GM18519 (cell line): ENCODE data around the gene FOXL1.

ENCODE experiments used
- ATAC-seq: cut with Tn5 transposase; IDR thresholded peaks from one replicate; pipeline ENCODE4 v1.9.1; 2021; ENCODE audit warnings: mild to moderate bottlenecking, moderate library complexity; ENCODE audit not compliant: unreplicated experiment, low FRiP score

The FOXL1 gene

GRCh38 chr16:86578061-86578599, at the start of gene FOXL1:
FOXL1 (plus strand) TSS chr16:86578549; CDS start chr16:86578724, 175 bp downstream.
- no peak for ATAC-seq

GRCh38 chr16:86529160-86529559, 49.2 kb upstream of the FOXL1 start:
- no peak for ATAC-seq

- no peak for ATAC-seq
Measured at GRCh38 chr16:86530251-86531190, 47.8 kb upstream of the FOXL1 start.

- no peak for ATAC-seq
Measured at GRCh38 chr16:86531191-86531545, 47.2 kb upstream of the FOXL1 start.

GRCh38 chr16:86531641-86532525, 46.5 kb upstream of the FOXL1 start:
- ATAC-seq = no peak

- ATAC-seq = no peak
Measured at GRCh38 chr16:86532526-86532815, 45.9 kb upstream of the FOXL1 start.

- no peak for ATAC-seq
Measured at GRCh38 chr16:86533076-86533475, 45.3 kb upstream of the FOXL1 start.

- no peak for ATAC-seq
Measured at GRCh38 chr16:86533767-86534351, 44.5 kb upstream of the FOXL1 start.

GRCh38 chr16:86534779-86535615, 43.4 kb upstream of the FOXL1 start:
- ATAC-seq = no peak

- ATAC-seq = no peak
Measured at GRCh38 chr16:86536621-86537020, 41.7 kb upstream of the FOXL1 start.

- ATAC-seq = no peak
Measured at GRCh38 chr16:86537486-86537885, 40.9 kb upstream of the FOXL1 start.

- no peak for ATAC-seq
Measured at GRCh38 chr16:86538196-86538780, 40.1 kb upstream of the FOXL1 start.

GRCh38 chr16:86540894-86541293, 37.5 kb upstream of the FOXL1 start:
- ATAC-seq = no peak

GRCh38 chr16:86541560-86541959, 36.8 kb upstream of the FOXL1 start:
- ATAC-seq = no peak

GRCh38 chr16:86542756-86543750, 35.3 kb upstream of the FOXL1 start:
- ATAC-seq = no peak

GRCh38 chr16:86545481-86545880, 32.9 kb upstream of the FOXL1 start:
- no peak for ATAC-seq

- no peak for ATAC-seq
Measured at GRCh38 chr16:86545954-86546637, 32.3 kb upstream of the FOXL1 start.

GRCh38 chr16:86546638-86547013, 31.7 kb upstream of the FOXL1 start:
- no peak for ATAC-seq
